GM23248 (cell line): Measurements from ENCODE around the gene CHI3L2. TPM values are rescaled to one million over a fixed set of nuclear protein-coding genes. Genes with fewer than 3 reads are reported as not detected.

Experiments used
- DNase-seq: peaks from one replicate; pipeline ENCODE4 v3.0.0-alpha.2; 2015
- H2AFZ ChIP-seq: fragments of 200-600 bp; sonication (generic); 2 replicates; pipeline ENCODE4 v1.6.1; 2016; ENCODE audit warnings: antibody characterized with exemption
- H3F3A ChIP-seq: fragments of 200-600 bp; sonication (generic); 2 replicates; pipeline ENCODE4 v1.6.1; 2016; ENCODE audit warnings: mild to moderate bottlenecking, antibody characterized with exemption, mixed run types; ENCODE audit not compliant: insufficient read depth
- H3K27ac ChIP-seq: fragments of 200-600 bp; sonication (generic); 2 replicates; pipeline ENCODE4 v1.5.1; 2016; ENCODE audit warnings: mild to moderate bottlenecking
- H3K27me3 ChIP-seq: fragments of 200-600 bp; sonication (generic); replicated peaks from 2 replicates; pipeline ENCODE4 v1.6.1; 2016; ENCODE audit warnings: mild to moderate bottlenecking; ENCODE audit not compliant: insufficient read depth
- H3K36me3 ChIP-seq: fragments of 200-600 bp; sonication (generic); 2 replicates; pipeline ENCODE4 v1.6.1; 2016; ENCODE audit warnings: low read depth, mild to moderate bottlenecking
- H3K4me1 ChIP-seq: fragments of 200-600 bp; sonication (generic); 2 replicates; pipeline ENCODE4 v1.6.1; 2016; ENCODE audit warnings: mild to moderate bottlenecking; ENCODE audit not compliant: insufficient read depth
- H3K4me2 ChIP-seq: fragments of 200-600 bp; sonication (generic); one replicate; pipeline ENCODE4 v1.6.1; 2016; ENCODE audit warnings: mild to moderate bottlenecking; ENCODE audit not compliant: unreplicated experiment
- H3K4me3 ChIP-seq: fragments of 200-600 bp; sonication (generic); 2 replicates; pipeline ENCODE4 v1.5.1; 2016; ENCODE audit warnings: mild to moderate bottlenecking
- H3K79me2 ChIP-seq: fragments of 200-600 bp; sonication (generic); 2 replicates; pipeline ENCODE4 v1.6.1; 2016; ENCODE audit warnings: mild to moderate bottlenecking; ENCODE audit not compliant: insufficient read depth
- H3K9ac ChIP-seq: fragments of 200-600 bp; sonication (generic); 2 replicates; pipeline ENCODE4 v1.6.1; 2016; ENCODE audit warnings: mild to moderate bottlenecking
- H3K9me2 ChIP-seq: fragments of 200-600 bp; sonication (generic); 2 replicates; pipeline ENCODE4 v1.6.1; 2016; ENCODE audit warnings: mixed run types, mild to moderate bottlenecking, moderate library complexity; ENCODE audit not compliant: insufficient read depth
- H3K9me3 ChIP-seq: fragments of 200-600 bp; sonication (generic); one replicate; pipeline ENCODE4 v1.6.1; 2017; ENCODE audit warnings: low read depth
- H4K20me1 ChIP-seq: fragments of 200-600 bp; sonication (generic); 2 replicates; pipeline ENCODE4 v1.6.0; 2016; ENCODE audit not compliant: insufficient read depth
- EZH2 ChIP-seq: fragments of 200-600 bp; sonication (generic); IDR thresholded peaks from 2 replicates; pipeline ENCODE4 v1.6.1; 2018; ENCODE audit warnings: antibody characterized with exemption, mild to moderate bottlenecking; ENCODE audit not compliant: insufficient read depth, poor library complexity, severe bottlenecking
- EZH2phosphoT487 ChIP-seq: fragments of 200-600 bp; sonication (generic); IDR thresholded peaks from 2 replicates; pipeline ENCODE4 v1.6.1; 2018; ENCODE audit warnings: antibody characterized with exemption, moderate library complexity, mild to moderate bottlenecking, low read depth; ENCODE audit not compliant: insufficient read depth
- WGBS, 2 experiments: methylation state at CpG; one replicate each; pipeline ENCODE4 v1.1.6; 2015 to 2017; ENCODE audit warnings: low lambda C conversion rate in 2 of 2, low coverage in 1 of 2; ENCODE audit errors: missing lambda C conversion rate in 2 of 2; 5-methylcytosine and 5-hydroxymethylcytosine counted together
- in situ Hi-C: fragments of 300-500 bp; cut with MboI; formaldehyde crosslinking; loops from 2 replicates; pipeline ENCODE4 v1.15.0; 2020
- polyA plus RNA-seq: library from polyadenylated mRNA; unstranded; fragments of >200 nt; fragmentation: Nextera tagmentation; extraction: Ambion mirVana; gene quantifications from 2 replicates; pipeline ENCODE4 v1.2.1, GENCODE V29; 2016
- total RNA-seq: library from RNA; depleted of rRNA; stranded (reverse); fragments of >200 nt; shearing (Covaris generic); gene quantifications from 2 replicates; pipeline ENCODE4 v1.2.3, GENCODE V29; 2014

The CHI3L2 gene
- total and polyA plus RNA-seq, 2 experiments from 2014 or later = 0.55 TPM; not detected in 1

DNA sequence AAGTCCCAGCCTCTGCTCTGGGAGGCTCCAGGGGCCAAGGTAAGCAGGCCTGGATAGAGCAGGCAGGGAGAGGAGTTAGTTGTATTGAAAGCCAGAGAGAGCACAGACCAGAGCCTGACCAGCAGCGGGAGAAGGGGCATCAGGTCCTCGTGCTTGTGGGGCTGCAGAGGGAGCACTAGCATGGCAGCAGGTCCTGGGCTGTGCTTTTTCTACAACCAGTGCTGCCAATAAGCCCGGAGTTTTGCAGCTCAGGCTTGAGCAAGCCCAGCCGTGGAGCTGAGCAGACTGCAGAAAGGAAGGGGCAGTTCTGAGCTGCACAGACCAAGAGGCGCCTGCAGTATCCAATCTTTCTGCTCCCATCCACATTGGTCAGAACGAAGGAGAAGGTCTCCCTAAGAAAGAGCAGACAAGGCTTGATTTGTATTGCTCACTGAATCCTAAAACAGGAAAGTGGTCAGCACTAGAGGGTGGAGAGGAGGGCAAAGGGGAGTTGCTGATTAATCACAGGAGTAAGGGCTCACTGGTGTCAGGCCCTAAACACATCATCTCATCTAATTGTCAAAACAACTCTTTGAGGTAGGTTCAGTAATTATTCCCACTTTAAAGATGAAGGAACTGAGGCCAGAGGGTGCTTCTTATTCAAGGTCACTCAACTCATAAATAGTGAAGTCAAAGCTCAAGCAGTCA lies 29.8 kb upstream of the CHI3L2 start:
- no peaks in the 10 kb centered on the region for H3K27me3 ChIP-seq
- no peak overlapping the region for H3K4me2 ChIP-seq
- in situ Hi-C loops = no loop called here
- no peak overlapping the region for H3K27ac ChIP-seq
- no peaks in the 10 kb centered on the region for H3K9me2 ChIP-seq
- H2AFZ ChIP-seq = no peak overlapping the region
- TF ChIP-seq EZH2 = no peak
- TF ChIP-seq EZH2phosphoT487 = no peak
- H3K4me1 ChIP-seq = peaks cover 21% of the 10 kb centered on the region
- H3K9me3 ChIP-seq = no peaks in the 10 kb centered on the region
- H3K36me3 ChIP-seq = no peaks in the 10 kb centered on the region
- DNase-seq = peak; percentile 43
- H3K79me2 ChIP-seq = no peaks in the 10 kb centered on the region
- H3K4me3 ChIP-seq = no peak overlapping the region
- no peak overlapping the region for H3K9ac ChIP-seq
- peaks cover 17% of the 10 kb centered on the region for H3F3A ChIP-seq
- no peaks in the 10 kb centered on the region for H4K20me1 ChIP-seq
- 54 to 61% methylated on average over 5 of the region's 6 CpGs for WGBS, 2 experiments

GRCh38 chr1:111198836-111199235 lies 28.7 kb upstream of the CHI3L2 start:
- no peak overlapping the region for H3K9ac ChIP-seq
- H3K9me2 ChIP-seq = no peaks in the 10 kb centered on the region
- H3F3A ChIP-seq = peaks cover 6% of the 10 kb centered on the region
- no peak for DNase-seq
- H3K27ac ChIP-seq = no peak overlapping the region
- no peaks in the 10 kb centered on the region for H3K27me3 ChIP-seq
- H3K4me1 ChIP-seq = peaks cover 13% of the 10 kb centered on the region
- no peaks in the 10 kb centered on the region for H3K36me3 ChIP-seq
- no peak overlapping the region for H3K4me2 ChIP-seq
- TF ChIP-seq EZH2phosphoT487 = no peak
- H2AFZ ChIP-seq = no peak overlapping the region
- no peaks in the 10 kb centered on the region for H4K20me1 ChIP-seq
- H3K9me3 ChIP-seq = no peaks in the 10 kb centered on the region
- H3K79me2 ChIP-seq = no peaks in the 10 kb centered on the region
- H3K4me3 ChIP-seq = no peak overlapping the region
- WGBS, 2 experiments = 95 to 97% methylated on average over 5 of the region's 5 CpGs
- in situ Hi-C loops = no loop called here

GRCh38 chr1:111199329-111199728 lies 28.2 kb upstream of the CHI3L2 start:
- Histone ChIP-seq H3K4me1 (peaks cover 8% of the 10 kb centered on the region), H3K9me2 (no peaks in the 10 kb centered on the region), H3K9me3 (no peaks in the 10 kb centered on the region), H3K27me3 (no peaks in the 10 kb centered on the region), H3K27ac (no peak overlapping the region), H3K36me3 (no peaks in the 10 kb centered on the region), H4K20me1 (no peaks in the 10 kb centered on the region), H3F3A (peaks cover 2% of the 10 kb centered on the region; the same call in 1 of the 2 replicates), H3K79me2 (no peaks in the 10 kb centered on the region), H3K4me2 (no peak overlapping the region), H2AFZ (no peak overlapping the region), H3K4me3 (no peak overlapping the region), H3K9ac (no peak overlapping the region)
- no peak for DNase-seq
- TF ChIP-seq EZH2 (no peak), EZH2phosphoT487 (no peak)
- in situ Hi-C loops = no loop called here
- WGBS, 2 experiments = 71 to 84% methylated on average over 3 of the region's 3 CpGs

GRCh38 chr1:111199881-111200801 lies 27.4 kb upstream of the CHI3L2 start, which contains the start of gene DENND2D:
Gene DENND2D, minus strand, starts transcription at chr1:111200646. Its CDS starts 187 bp downstream, at chr1:111200459.
- DNase-seq = no peak
- no peaks in the 10 kb centered on the region for H3K79me2 ChIP-seq
- H2AFZ ChIP-seq = no peak within 1 kb of the TSS
- in situ Hi-C loops = loop anchor here (25.0 kb wide), 1 partner anchor 562 kb away; the partner anchor contains the start of gene DDX20
- no peaks in the 10 kb centered on the region for H4K20me1 ChIP-seq
- H3F3A ChIP-seq = no peaks in the 10 kb centered on the region
- no peaks in the 10 kb centered on the region for H3K27me3 ChIP-seq
- H3K9me2 ChIP-seq = no peaks in the 10 kb centered on the region
- H3K9ac ChIP-seq = no peak within 1 kb of the TSS
- no peaks in the 10 kb centered on the region for H3K9me3 ChIP-seq
- H3K36me3 ChIP-seq = no peaks in the 10 kb centered on the region
- no peak within 1 kb of the TSS for H3K4me2 ChIP-seq
- H3K4me3 ChIP-seq = no peak within 1 kb of the TSS
- WGBS, 2 experiments = 94 to 95% methylated on average over 16 to 17 of the region's 17 CpGs
- no peak within 1 kb of the TSS for H3K27ac ChIP-seq
- no peak for TF ChIP-seq EZH2phosphoT487
- no peak for TF ChIP-seq EZH2
- H3K4me1 ChIP-seq = 0 out of 2 replicates have a peak, but pooled peaks cover 3% of the 10 kb centered on the region
